ENCODE data around the gene UGT1A8.

UGT1A8 gene

GRCh38 chr2:233689031-233689430 is 71.6 kb downstream of the UGT1A8 start:
- H3K36me3 ChIP-seq (ENCODE audit: low read length), result no peaks in the 10 kb centered on the region
- no peak overlapping the region for H3K27ac ChIP-seq (ENCODE audit: low read depth, low read length)
- no peaks in the 10 kb centered on the region for H3K79me2 ChIP-seq (ENCODE audit: insufficient read depth, low read length)
- H3K9ac ChIP-seq (ENCODE audit: low read length), result no peak overlapping the region
- no peaks in the 10 kb centered on the region for H3K9me2 ChIP-seq (replicated peaks; ENCODE audit: insufficient read depth, low read length)
- H2AFZ ChIP-seq (ENCODE audit: low read depth, low read length, severe bottlenecking), result no peak overlapping the region
- no peaks in the 10 kb centered on the region for H4K20me1 ChIP-seq (ENCODE audit: low read depth, low read length)
- TF ChIP-seq EZH2phosphoT487 (conservative IDR thresholded peaks at IDR 0.05; ENCODE audit: low read length) (no peak), CTCF (IDR thresholded peaks at IDR 0.05; ENCODE audit: insufficient read depth, low read length, poor library complexity, severe bottlenecking) (no peak)
- no peaks in the 10 kb centered on the region for H3F3A ChIP-seq (ENCODE audit: insufficient read depth)
- no peak overlapping the region for H3K4me3 ChIP-seq (ENCODE audit: insufficient read depth, low read length, poor library complexity, severe bottlenecking)
- no peaks in the 10 kb centered on the region for H3K27me3 ChIP-seq (ENCODE audit: low read length)
- H3K9me3 ChIP-seq (ENCODE audit: insufficient read depth, low read length), result no peaks in the 10 kb centered on the region
- H3K4me2 ChIP-seq (ENCODE audit: low read depth, low read length, poor library complexity, severe bottlenecking), result no peak overlapping the region

GRCh38 chr2:233689501-233689900 is 72.1 kb downstream of the UGT1A8 start:
- no peaks in the 10 kb centered on the region for H3K9me3 ChIP-seq (ENCODE audit: insufficient read depth, low read length)

GRCh38 chr2:233690444-233690843 is 73.0 kb downstream of the UGT1A8 start:
- no peak overlapping the region for H2AFZ ChIP-seq (ENCODE audit: low read depth, low read length, severe bottlenecking)
- no peaks in the 10 kb centered on the region for H3K27me3 ChIP-seq (ENCODE audit: low read length)
- TF ChIP-seq CTCF (IDR thresholded peaks at IDR 0.05; ENCODE audit: insufficient read depth, low read length, poor library complexity, severe bottlenecking), result no peak
- no peak for TF ChIP-seq EZH2phosphoT487 (conservative IDR thresholded peaks at IDR 0.05; ENCODE audit: low read length)
- H3K4me2 ChIP-seq (ENCODE audit: low read depth, low read length, poor library complexity, severe bottlenecking), result no peak overlapping the region
- H3F3A ChIP-seq (ENCODE audit: insufficient read depth), result no peaks in the 10 kb centered on the region
- no peak overlapping the region for H3K27ac ChIP-seq (ENCODE audit: low read depth, low read length)
- no peaks in the 10 kb centered on the region for H4K20me1 ChIP-seq (ENCODE audit: low read depth, low read length)
- H3K79me2 ChIP-seq (ENCODE audit: insufficient read depth, low read length), result no peaks in the 10 kb centered on the region
- no peaks in the 10 kb centered on the region for H3K9me2 ChIP-seq (replicated peaks; ENCODE audit: insufficient read depth, low read length)
- no peaks in the 10 kb centered on the region for H3K36me3 ChIP-seq (ENCODE audit: low read length)
- H3K9ac ChIP-seq (ENCODE audit: low read length), result no peak overlapping the region
- no peak overlapping the region for H3K4me3 ChIP-seq (ENCODE audit: insufficient read depth, low read length, poor library complexity, severe bottlenecking)
- no peaks in the 10 kb centered on the region for H3K9me3 ChIP-seq (ENCODE audit: insufficient read depth, low read length)

More at GRCh38 chr2:233689501-233689900, 72.1 kb downstream of the UGT1A8 start:
- Histone ChIP-seq H3K27ac (ENCODE audit: low read depth, low read length) (no peak overlapping the region), H4K20me1 (ENCODE audit: low read depth, low read length) (no peaks in the 10 kb centered on the region), H3K9ac (ENCODE audit: low read length) (no peak overlapping the region), H3K9me2 (replicated peaks; ENCODE audit: insufficient read depth, low read length) (no peaks in the 10 kb centered on the region), H3K4me3 (ENCODE audit: insufficient read depth, low read length, poor library complexity, severe bottlenecking) (no peak overlapping the region), H3K36me3 (ENCODE audit: low read length) (no peaks in the 10 kb centered on the region), H2AFZ (ENCODE audit: low read depth, low read length, severe bottlenecking) (no peak overlapping the region), H3K79me2 (ENCODE audit: insufficient read depth, low read length) (no peaks in the 10 kb centered on the region), H3K4me2 (ENCODE audit: low read depth, low read length, poor library complexity, severe bottlenecking) (no peak overlapping the region), H3F3A (ENCODE audit: insufficient read depth) (no peaks in the 10 kb centered on the region), H3K27me3 (ENCODE audit: low read length) (no peaks in the 10 kb centered on the region)
- TF ChIP-seq EZH2phosphoT487 (conservative IDR thresholded peaks at IDR 0.05; ENCODE audit: low read length) (no peak), CTCF (IDR thresholded peaks at IDR 0.05; ENCODE audit: insufficient read depth, low read length, poor library complexity, severe bottlenecking) (no peak)

Measured in SU-DHL-6 (cell line).